ENCODE data around the gene APOA4. TPM values are rescaled to one million over a fixed set of nuclear protein-coding genes. Genes with fewer than 3 reads are reported as not detected.

Gene APOA4
- total RNA-seq, 1 donor from 2014 or later, result not detected

DNA sequence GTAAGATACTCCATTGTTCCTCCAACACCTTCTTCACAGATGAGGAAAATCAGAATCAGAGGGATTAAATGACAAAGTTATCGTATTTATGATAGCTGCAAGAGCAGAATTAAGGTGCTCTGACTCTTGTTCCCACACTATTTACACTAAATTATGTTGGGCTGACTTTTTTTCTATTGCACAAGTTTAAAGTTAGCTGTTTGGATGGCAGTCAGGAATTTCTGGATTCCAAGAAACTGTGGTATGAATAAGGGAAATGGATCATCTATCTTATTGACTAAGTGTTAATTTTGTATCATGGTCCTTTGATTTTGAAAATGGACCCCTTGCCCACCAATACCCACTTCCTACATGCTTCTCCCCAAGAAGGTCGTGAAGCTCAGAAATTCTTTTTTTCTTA, 34.2 kb upstream of the APOA4 start:
- no peak for DNase-seq (ENCODE audit: low spot score)
- no peak overlapping the region for H3K4me3 Mint-ChIP-seq (ENCODE audit: unreplicated experiment)
- H3K9me3 Mint-ChIP-seq (ENCODE audit: low read depth), result no peaks in the 10 kb centered on the region
- H3K27me3 Mint-ChIP-seq (ENCODE audit: low read depth), result no peaks in the 10 kb centered on the region
- H3K27ac Mint-ChIP-seq (ENCODE audit: unreplicated experiment), result no peak overlapping the region
- H3K4me1 Mint-ChIP-seq (ENCODE audit: low read depth), result peaks cover 8% of the 10 kb centered on the region
- no peak for TF ChIP-seq CTCF (IDR thresholded peaks at IDR 0.05)
- peaks cover 31% of the 10 kb centered on the region for H3K36me3 Mint-ChIP-seq (ENCODE audit: low read depth)

GRCh38 chr11:116856423-116856822, 33.3 kb upstream of the APOA4 start:
- H3K27me3 Mint-ChIP-seq (ENCODE audit: low read depth), result no peaks in the 10 kb centered on the region
- peaks cover 8% of the 10 kb centered on the region for H3K4me1 Mint-ChIP-seq (ENCODE audit: low read depth)
- no peak overlapping the region for H3K4me3 Mint-ChIP-seq (ENCODE audit: unreplicated experiment)
- H3K9me3 Mint-ChIP-seq (ENCODE audit: low read depth), result no peaks in the 10 kb centered on the region
- no peak for TF ChIP-seq CTCF (IDR thresholded peaks at IDR 0.05)
- no peak for DNase-seq (ENCODE audit: low spot score)
- H3K36me3 Mint-ChIP-seq (ENCODE audit: low read depth), result peaks cover 28% of the 10 kb centered on the region
- H3K27ac Mint-ChIP-seq (ENCODE audit: unreplicated experiment), result no peak overlapping the region

DNA sequence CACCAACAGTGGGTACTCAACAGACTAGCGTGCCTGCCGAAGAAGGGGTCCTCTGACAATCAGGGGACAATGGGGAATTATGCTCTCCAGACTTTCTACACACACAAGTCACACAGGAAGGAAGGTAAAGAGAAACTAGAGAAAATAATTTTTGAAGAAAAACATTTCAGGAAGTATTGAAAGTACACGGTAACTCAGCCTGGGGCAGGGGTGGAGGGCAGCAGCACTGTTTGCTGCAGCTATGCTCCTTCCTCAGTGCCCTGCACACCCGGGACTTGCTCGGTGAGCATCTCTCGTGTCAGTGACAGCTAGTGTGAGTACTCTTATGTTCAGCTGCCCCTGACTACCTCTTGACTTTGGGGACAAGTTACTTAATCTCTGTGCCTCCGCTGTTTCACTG, 32.3 kb upstream of the APOA4 start:
- DNase-seq (ENCODE audit: low spot score), result no peak

GRCh38 chr11:116853461-116854073, 30.5 kb upstream of the APOA4 start:
- Mint-ChIP-seq H3K9me3 (ENCODE audit: low read depth) (no peaks in the 10 kb centered on the region), H3K27me3 (ENCODE audit: low read depth) (no peaks in the 10 kb centered on the region), H3K36me3 (ENCODE audit: low read depth) (peaks cover 19% of the 10 kb centered on the region), H3K4me3 (ENCODE audit: unreplicated experiment) (no peak overlapping the region), H3K27ac (ENCODE audit: unreplicated experiment) (no peak overlapping the region), H3K4me1 (ENCODE audit: low read depth) (peaks cover 8% of the 10 kb centered on the region)
- no peak for DNase-seq (ENCODE audit: low spot score)
- no peak for TF ChIP-seq CTCF (IDR thresholded peaks at IDR 0.05)

More for the DNA sequence above, 32.3 kb upstream of the APOA4 start:
- Mint-ChIP-seq H3K4me3 (ENCODE audit: unreplicated experiment) (no peak overlapping the region), H3K9me3 (ENCODE audit: low read depth) (no peaks in the 10 kb centered on the region), H3K4me1 (ENCODE audit: low read depth) (peaks cover 8% of the 10 kb centered on the region), H3K27me3 (ENCODE audit: low read depth) (no peaks in the 10 kb centered on the region), H3K27ac (ENCODE audit: unreplicated experiment) (no peak overlapping the region), H3K36me3 (ENCODE audit: low read depth) (peaks cover 23% of the 10 kb centered on the region)
- TF ChIP-seq CTCF (IDR thresholded peaks at IDR 0.05), result no peak

DNA sequence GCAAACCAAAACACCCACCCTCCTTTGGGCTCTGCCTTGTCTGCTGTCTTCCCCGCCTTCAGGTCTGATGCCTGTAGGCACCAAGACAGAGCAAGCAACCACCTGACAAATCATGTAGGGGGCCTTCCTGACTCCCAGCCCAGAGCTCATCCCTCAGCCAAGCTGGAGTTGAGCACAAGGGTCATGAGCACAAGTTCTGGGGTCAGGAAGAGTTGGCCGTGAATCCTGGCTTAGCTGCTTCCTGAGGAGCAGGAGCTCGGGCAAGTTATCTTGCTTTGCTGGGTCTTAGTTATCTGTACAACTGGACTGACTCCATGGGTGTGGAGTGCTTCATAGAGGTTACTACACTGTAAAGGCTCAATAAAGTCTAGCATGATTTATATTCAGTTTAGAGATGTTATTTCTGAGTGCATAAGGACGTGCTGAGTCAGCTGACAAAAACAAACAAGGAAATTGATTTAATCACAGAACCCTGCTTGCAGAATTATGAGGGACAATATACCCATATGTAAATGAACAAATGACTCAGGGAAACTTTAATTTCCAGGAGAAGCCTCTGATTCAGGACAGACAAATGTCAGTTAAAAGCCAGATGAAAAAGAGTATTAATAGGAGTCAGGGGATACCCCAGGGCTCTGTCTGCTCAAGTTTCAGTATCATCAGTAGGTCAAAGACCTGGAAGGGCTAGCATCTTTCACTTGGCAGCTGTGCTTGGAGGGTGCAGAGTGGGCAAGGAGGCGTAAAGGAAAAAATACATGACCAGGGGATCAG, 29.3 kb upstream of the APOA4 start:
- no peak for TF ChIP-seq CTCF (IDR thresholded peaks at IDR 0.05)
- no peak for DNase-seq (ENCODE audit: low spot score)
- H3K36me3 Mint-ChIP-seq (ENCODE audit: low read depth), result peaks cover 14% of the 10 kb centered on the region
- H3K4me3 Mint-ChIP-seq (ENCODE audit: unreplicated experiment), result no peak overlapping the region
- no peak overlapping the region for H3K27ac Mint-ChIP-seq (ENCODE audit: unreplicated experiment)
- no peaks in the 10 kb centered on the region for H3K27me3 Mint-ChIP-seq (ENCODE audit: low read depth)
- no peaks in the 10 kb centered on the region for H3K9me3 Mint-ChIP-seq (ENCODE audit: low read depth)
- H3K4me1 Mint-ChIP-seq (ENCODE audit: low read depth), result peaks cover 8% of the 10 kb centered on the region
